IPS DF 6.9 (cell line): ENCODE results near the gene KIF23.

Experiments used
- DNase-seq: peaks from one replicate; pipeline ENCODE4 v3.0.0-alpha.2; 2013; ENCODE audit warnings: low read depth, low spot score
- H3K27ac ChIP-seq: one replicate; pipeline ENCODE4 v1.5.1; 2013; ENCODE audit warnings: low read length, control low read depth
- H3K27me3 ChIP-seq: 2 replicates; pipeline ENCODE4 v1.6.1; 2013; ENCODE audit warnings: mild to moderate bottlenecking, low read length; ENCODE audit not compliant: control insufficient read depth, insufficient read depth
- H3K36me3 ChIP-seq: 2 replicates; pipeline ENCODE4 v1.6.1; 2013; ENCODE audit warnings: low read length; ENCODE audit not compliant: control insufficient read depth, insufficient read depth
- H3K4me1 ChIP-seq: 2 replicates; pipeline ENCODE4 v1.6.1; 2013; ENCODE audit warnings: low read length; ENCODE audit not compliant: control insufficient read depth, insufficient read depth
- H3K4me3 ChIP-seq: 2 replicates; pipeline ENCODE4 v1.5.1; 2013; ENCODE audit warnings: mild to moderate bottlenecking, low read length
- H3K9me3 ChIP-seq: 2 replicates; pipeline ENCODE4 v1.6.1; 2013; ENCODE audit warnings: low read length, inconsistent platforms; ENCODE audit not compliant: control insufficient read depth, insufficient read depth
- WGBS: extraction: QIAGEN DNeasy Blood & Tissue Kit; methylation state at CpG from one replicate; pipeline ENCODE4 v1.1.7; 2013; ENCODE audit warnings: mixed read lengths, missing lambda C conversion rate; ENCODE audit not compliant: insufficient read length, insufficient coverage; 5-methylcytosine and 5-hydroxymethylcytosine counted together

Gene KIF23

GRCh38 chr15:69454953-69455352 lies 40.8 kb downstream of the KIF23 start:
- peaks cover 17% of the 10 kb centered on the region; the same call in 1 of the 2 replicates for H3K36me3 ChIP-seq
- WGBS = no CpG with 5 or more reads among the region's 5 CpGs

GRCh38 chr15:69456208-69457166 lies 42.3 kb downstream of the KIF23 start:
- H3K9me3 ChIP-seq = no peaks in the 10 kb centered on the region
- H3K36me3 ChIP-seq = peaks cover 17% of the 10 kb centered on the region; the same call in 1 of the 2 replicates
- DNase-seq = no peak
- no peak overlapping the region for H3K4me3 ChIP-seq
- H3K27me3 ChIP-seq = no peaks in the 10 kb centered on the region
- no peak overlapping the region for H3K27ac ChIP-seq
- WGBS = no CpG with 5 or more reads among the region's 13 CpGs
- H3K4me1 ChIP-seq = no peaks in the 10 kb centered on the region

More at GRCh38 chr15:69454953-69455352, 40.8 kb downstream of the KIF23 start:
- no peaks in the 10 kb centered on the region for H3K27me3 ChIP-seq
- no peak overlapping the region for H3K4me3 ChIP-seq
- no peak for DNase-seq
- no peaks in the 10 kb centered on the region for H3K4me1 ChIP-seq
- H3K9me3 ChIP-seq = no peaks in the 10 kb centered on the region
- no peak overlapping the region for H3K27ac ChIP-seq

GRCh38 chr15:69457304-69458280 lies 43.4 kb downstream of the KIF23 start:
- WGBS = no CpG with 5 or more reads among the region's 8 CpGs
- no peak for DNase-seq
- H3K27ac ChIP-seq = no peak overlapping the region
- H3K27me3 ChIP-seq = no peaks in the 10 kb centered on the region
- no peaks in the 10 kb centered on the region for H3K9me3 ChIP-seq
- no peaks in the 10 kb centered on the region for H3K4me1 ChIP-seq
- H3K4me3 ChIP-seq = no peak overlapping the region
- H3K36me3 ChIP-seq = peaks cover 17% of the 10 kb centered on the region; the same call in 1 of the 2 replicates

GRCh38 chr15:69459066-69459465 lies 44.9 kb downstream of the KIF23 start:
- Histone ChIP-seq H3K9me3 (no peaks in the 10 kb centered on the region), H3K4me3 (no peak overlapping the region), H3K27me3 (no peaks in the 10 kb centered on the region), H3K4me1 (no peaks in the 10 kb centered on the region), H3K27ac (no peak overlapping the region), H3K36me3 (peaks cover 14% of the 10 kb centered on the region; the same call in 1 of the 2 replicates)
- no peak for DNase-seq
- no CpG with 5 or more reads among the region's 2 CpGs for WGBS

- Histone ChIP-seq H3K4me3 (no peak overlapping the region), H3K27me3 (no peaks in the 10 kb centered on the region), H3K4me1 (no peaks in the 10 kb centered on the region), H3K27ac (no peak overlapping the region), H3K36me3 (peaks cover 8% of the 10 kb centered on the region; the same call in 1 of the 2 replicates), H3K9me3 (no peaks in the 10 kb centered on the region)
- DNase-seq = no peak
- WGBS = no CpG with 5 or more reads among the region's 1 CpG
Observed at GRCh38 chr15:69460481-69460880, 46.3 kb downstream of the KIF23 start.

- Histone ChIP-seq H3K4me1 (no peaks in the 10 kb centered on the region), H3K4me3 (no peak overlapping the region), H3K27me3 (no peaks in the 10 kb centered on the region), H3K36me3 (no peaks in the 10 kb centered on the region), H3K27ac (no peak overlapping the region), H3K9me3 (no peaks in the 10 kb centered on the region)
- WGBS = no CpG with 5 or more reads among the region's 23 CpGs
- no peak for DNase-seq
Observed at GRCh38 chr15:69462030-69462492, 47.9 kb downstream of the KIF23 start.

- peak; percentile 93 for DNase-seq
- no CpG with 5 or more reads among the region's 46 CpGs for WGBS
- H3K9me3 ChIP-seq = no peaks in the 10 kb centered on the region
- H3K36me3 ChIP-seq = no peaks in the 10 kb centered on the region
- peak overlapping the region; percentile 27; the same call in 1 of the 2 replicates for H3K4me3 ChIP-seq
- no peaks in the 10 kb centered on the region for H3K27me3 ChIP-seq
- no peaks in the 10 kb centered on the region for H3K4me1 ChIP-seq
- no peak overlapping the region for H3K27ac ChIP-seq
Observed at GRCh38 chr15:69462493-69463181, 48.5 kb downstream of the KIF23 start.

GRCh38 chr15:69463182-69463756 lies 49.1 kb downstream of the KIF23 start:
- H3K27me3 ChIP-seq = no peaks in the 10 kb centered on the region
- H3K9me3 ChIP-seq = no peaks in the 10 kb centered on the region
- 100% methylated on average over 3 of the region's 13 CpGs for WGBS
- H3K4me1 ChIP-seq = no peaks in the 10 kb centered on the region
- DNase-seq = no peak
- no peak overlapping the region for H3K27ac ChIP-seq
- peak overlapping the region; percentile 27; the same call in 1 of the 2 replicates for H3K4me3 ChIP-seq
- no peaks in the 10 kb centered on the region for H3K36me3 ChIP-seq

- Histone ChIP-seq H3K9me3 (no peaks in the 10 kb centered on the region), H3K27me3 (no peaks in the 10 kb centered on the region), H3K4me1 (no peaks in the 10 kb centered on the region), H3K27ac (no peak overlapping the region), H3K36me3 (no peaks in the 10 kb centered on the region), H3K4me3 (no peak overlapping the region)
- no CpG with 5 or more reads among the region's 1 CpG for WGBS
- DNase-seq = no peak
Observed at GRCh38 chr15:69465253-69465652, 51.1 kb downstream of the KIF23 start.
